IMR-90 (cell line): ENCODE measurements around the gene IDH3G. TPM values are rescaled to one million over a fixed set of nuclear protein-coding genes. Genes with fewer than 3 reads are reported as not detected.

Source experiments
- ATAC-seq: fragments of 200-7000 bp; cut with Tn5 transposase; 2 replicates; pipeline ENCODE4 v1.9.1; 2020; ENCODE audit warnings: low read depth, mild to moderate bottlenecking, moderate library complexity
- BruUV-seq: library from RNA; stranded (reverse); fragments of 400-500 nt; replicated peaks from 2 replicates; lab custom pipeline; 2021; lab: Mats Ljungman, UMichigan
- CTCF ChIA-PET: fragments of 300-600 bp; formaldehyde crosslinking; extraction: SDS; loops from one replicate; lab custom pipeline; 2021; ENCODE audit warnings: antibody characterized with exemption; lab: Yijun Ruan, JAX
- POLR2A ChIA-PET: fragments of 300-600 bp; sonication (Branson Sonifier 250); formaldehyde crosslinking; loops from one replicate; lab custom pipeline; 2022; ENCODE audit warnings: antibody characterized with exemption; ENCODE audit not compliant: unreplicated experiment; lab: Charles Lee
- DNase-seq: peaks from one replicate; pipeline ENCODE4 v3.0.0; 2013
- H2AFZ ChIP-seq: replicated peaks from 2 replicates; pipeline ENCODE3; 2013; ENCODE audit warnings: low read length, mild to moderate bottlenecking; ENCODE audit not compliant: poor library complexity
- H2AK5ac ChIP-seq: 2 replicates; pipeline ENCODE4 v1.6.1; 2013; ENCODE audit warnings: low read depth, low read length, inconsistent platforms
- H2AK9ac ChIP-seq: replicated peaks from 2 replicates; pipeline ENCODE3; 2013; ENCODE audit warnings: mild to moderate bottlenecking, low read depth, low read length, moderate library complexity; ENCODE audit not compliant: poor library complexity
- H2BK120ac ChIP-seq: 2 replicates; pipeline ENCODE4 v1.6.1; 2013; ENCODE audit warnings: low read depth, low read length, inconsistent platforms
- H2BK15ac ChIP-seq: 3 replicates; pipeline ENCODE4 v1.6.1; 2013; ENCODE audit warnings: low read depth, low read length, inconsistent platforms
- H2BK20ac ChIP-seq: 2 replicates; pipeline ENCODE4 v1.6.1; 2013; ENCODE audit warnings: low read depth, mild to moderate bottlenecking, inconsistent platforms, low read length, moderate library complexity
- H2BK5ac ChIP-seq: 2 replicates; pipeline ENCODE4 v1.6.1; 2013; ENCODE audit warnings: mild to moderate bottlenecking, low read depth, low read length, inconsistent platforms; ENCODE audit not compliant: poor library complexity, severe bottlenecking
- H3K14ac ChIP-seq: replicated peaks from 2 replicates; pipeline ENCODE4 v1.6.1; 2013; ENCODE audit warnings: low read depth, low read length, inconsistent platforms
- H3K18ac ChIP-seq: 2 replicates; pipeline ENCODE4 v1.6.1; 2013; ENCODE audit warnings: low read depth, low read length, control low read depth
- H3K23ac ChIP-seq: 2 replicates; pipeline ENCODE4 v1.6.1; 2013; ENCODE audit warnings: low read depth, low read length, inconsistent platforms
- H3K27ac ChIP-seq: 2 replicates; pipeline ENCODE4 v1.5.1; 2013; ENCODE audit warnings: mild to moderate bottlenecking, control low read depth, low read length; ENCODE audit not compliant: insufficient read depth
- H3K27me3 ChIP-seq: 2 replicates; pipeline ENCODE4 v1.6.1; 2013; ENCODE audit warnings: low read length; ENCODE audit not compliant: control insufficient read depth, insufficient read depth
- H3K36me3 ChIP-seq: 2 replicates; pipeline ENCODE4 v1.6.1; 2013; ENCODE audit warnings: low read length, mixed read lengths; ENCODE audit not compliant: control insufficient read depth, insufficient read depth
- H3K4ac ChIP-seq: 2 replicates; pipeline ENCODE4 v1.6.1; 2013; ENCODE audit warnings: low read depth, low read length, inconsistent platforms
- H3K4me1 ChIP-seq: 2 replicates; pipeline ENCODE4 v1.6.1; 2013; ENCODE audit warnings: low read length, mixed read lengths; ENCODE audit not compliant: control insufficient read depth, insufficient read depth
- H3K4me2 ChIP-seq: 2 replicates; pipeline ENCODE4 v1.6.1; 2013; ENCODE audit warnings: low read depth, mild to moderate bottlenecking, control low read depth, low read length, moderate library complexity
- H3K4me3 ChIP-seq: 2 replicates; pipeline ENCODE4 v1.5.1; 2013; ENCODE audit warnings: low read depth, mild to moderate bottlenecking, control low read depth, low read length, moderate library complexity; ENCODE audit not compliant: insufficient read depth
- H3K56ac ChIP-seq: 2 replicates; pipeline ENCODE4 v1.6.1; 2013; ENCODE audit warnings: low read length, inconsistent platforms; ENCODE audit not compliant: insufficient read depth; ENCODE audit errors: extremely low read depth
- H3K79me1 ChIP-seq, 2 experiments: 2 replicates each; pipeline ENCODE4 v1.6.1; 2013; ENCODE audit warnings: low read length in 2 of 2, inconsistent platforms in 1 of 2, low read depth in 1 of 2
- H3K9ac ChIP-seq: 2 replicates; pipeline ENCODE4 v1.6.1; 2013; ENCODE audit warnings: low read depth, low read length, control low read depth
- H3K9me1 ChIP-seq: 2 replicates; pipeline ENCODE4 v1.6.1; 2013; ENCODE audit warnings: low read length, inconsistent platforms; ENCODE audit not compliant: insufficient read depth
- H3K9me3 ChIP-seq: 2 replicates; pipeline ENCODE4 v1.6.1; 2013; ENCODE audit warnings: low read length; ENCODE audit not compliant: control insufficient read depth, insufficient read depth
- H4K20me1 ChIP-seq: 2 replicates; pipeline ENCODE4 v1.6.1; 2013; ENCODE audit warnings: low read length, inconsistent platforms; ENCODE audit not compliant: insufficient read depth
- H4K5ac ChIP-seq: 2 replicates; pipeline ENCODE4 v1.6.1; 2013; ENCODE audit warnings: mild to moderate bottlenecking, low read depth, low read length, control low read depth
- H4K8ac ChIP-seq, 2 experiments: 2 replicates each; pipeline ENCODE4 v1.6.1; 2013; ENCODE audit warnings: low read depth in 2 of 2, low read length in 2 of 2, control low read depth in 1 of 2, inconsistent platforms in 1 of 2
- H4K91ac ChIP-seq: 2 replicates; pipeline ENCODE4 v1.6.1; 2013; ENCODE audit warnings: low read depth, low read length, inconsistent platforms; ENCODE audit not compliant: insufficient read depth
- CEBPB ChIP-seq: IDR thresholded peaks from 2 replicates; pipeline ENCODE4 v1.6.1; 2012; ENCODE audit warnings: low read depth, low read length, improper control_type of control experiment
- CHD1 ChIP-seq: IDR thresholded peaks from 2 replicates; pipeline ENCODE4 v1.6.1; 2012; ENCODE audit warnings: low read depth, low read length, improper control_type of control experiment
- MXI1 ChIP-seq: IDR thresholded peaks from 2 replicates; pipeline ENCODE4 v1.6.1; 2012; ENCODE audit warnings: low read depth, mild to moderate bottlenecking, low read length, moderate library complexity, borderline replicate concordance
- POLR2A ChIP-seq: IDR thresholded peaks from 2 replicates; pipeline ENCODE4 v1.6.1; 2012; ENCODE audit warnings: mild to moderate bottlenecking, low read depth, low read length
- RAD21 ChIP-seq: IDR thresholded peaks from 2 replicates; pipeline ENCODE4 v1.6.1; 2012; ENCODE audit warnings: low read length, improper control_type of control experiment
- RCOR1 ChIP-seq: IDR thresholded peaks from 2 replicates; pipeline ENCODE4 v1.6.1; 2012; ENCODE audit warnings: mild to moderate bottlenecking, low read length, improper control_type of control experiment; ENCODE audit not compliant: insufficient replicate concordance
- RFX5 ChIP-seq: IDR thresholded peaks from 2 replicates; pipeline ENCODE4 v1.8.0; 2012; ENCODE audit warnings: low read depth, mild to moderate bottlenecking, low read length, moderate library complexity
- WGBS, 2 experiments: methylation state at CpG; one replicate each; pipeline versions ENCODE4 v1.1.5 to v1.1.7; 2013; ENCODE audit warnings: missing lambda C conversion rate in 2 of 2; ENCODE audit not compliant: insufficient read length in 1 of 2; ENCODE audit errors: extremely low coverage in 2 of 2; 5-methylcytosine and 5-hydroxymethylcytosine counted together
- dilution Hi-C: fragments of 300-500 bp; cut with HindIII; formaldehyde crosslinking; loops from one replicate; pipeline ENCODE4 v1.14.3; 2018; ENCODE audit warnings: low sequenced_read_pairs; ENCODE audit not compliant: unreplicated experiment
- in situ Hi-C: fragments of 300-500 bp; cut with MboI; formaldehyde crosslinking; loops from 3 replicates; pipeline ENCODE4 v1.14.3; 2019; ENCODE audit warnings: low sequenced_read_pairs, inconsistent platforms, mixed read lengths
- intact Hi-C: fragments of 100-400 bp; cut with micrococcal nuclease; formaldehyde crosslinking; loops from 2 replicates; pipeline ENCODE4 v1.10.0; 2022
- polyA plus RNA-seq, 3 experiments: library from polyadenylated mRNA; depleted of rRNA; stranded (reverse); fragments of >200 nt; gene quantifications; 2 replicates each; pipeline ENCODE4 v1.2.3, GENCODE V29; 2012; ENCODE audit warnings: low replicate concordance in 1 of 3
- total RNA-seq: library from RNA; depleted of rRNA; stranded (reverse); fragments of >200 nt; gene quantifications from 2 replicates; pipeline ENCODE4 v1.2.3, GENCODE V29; 2012
- TF ChIP-seq, protein P1 (sequence below): conservative IDR thresholded peaks from 2 replicates; pipeline ENCODE4 v1.5.1; 2012; ENCODE audit warnings: mild to moderate bottlenecking, low read depth, low read length, improper control_type of control experiment

The IDH3G gene
- total and polyA plus RNA-seq, 2 of the 4 experiments (the other 2 are of a cell fraction): 79.4 to 85.7 TPM

DNA sequence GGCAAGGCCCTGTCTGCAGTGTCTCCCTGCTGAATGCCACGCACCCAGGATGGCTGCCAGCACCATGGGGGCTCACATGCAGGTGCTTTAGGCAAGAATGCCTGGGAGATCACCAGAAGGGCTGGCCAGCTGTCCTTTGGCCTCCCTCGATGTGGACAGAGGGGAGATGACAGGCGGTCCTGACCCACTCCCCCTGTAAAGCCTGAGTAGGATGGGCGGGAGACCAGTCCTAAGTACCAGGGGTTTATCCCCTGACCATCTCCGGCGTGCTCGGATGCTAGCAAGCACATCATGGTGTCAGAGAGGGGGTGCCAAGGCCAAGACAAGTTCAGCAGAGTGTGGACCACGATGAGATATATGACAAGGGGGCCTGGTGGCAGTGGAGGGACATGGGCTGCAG is 30.9 kb upstream of the IDH3G start:
- H3K9me3 ChIP-seq: peaks cover 11% of the 10 kb centered on the region; the same call in 1 of the 2 replicates
- H3K4me2 ChIP-seq: no peak overlapping the region
- peaks cover 43% of the 10 kb centered on the region for H3K27me3 ChIP-seq
- no peak overlapping the region for H2BK120ac ChIP-seq
- H4K5ac ChIP-seq: no peak overlapping the region
- no peak overlapping the region for H4K91ac ChIP-seq
- H2BK20ac ChIP-seq: no peak overlapping the region
- in situ Hi-C loops (no loop called here), intact Hi-C loops (no loop called here), dilution Hi-C loops (no loop called here)
- no peaks in the 10 kb centered on the region for H3K36me3 ChIP-seq
- no peaks in the 10 kb centered on the region for H3K4me1 ChIP-seq
- no peak overlapping the region for H3K27ac ChIP-seq
- DNase-seq (no peak), ATAC-seq (no peak)
- H3K4me3 ChIP-seq: no peak overlapping the region
- no peak overlapping the region for H3K9ac ChIP-seq
- POLR2A ChIA-PET: no interaction called here
- H3K56ac ChIP-seq: no peak overlapping the region
- no peak overlapping the region for H3K4ac ChIP-seq
- H3K79me1 ChIP-seq: no peaks in the 10 kb centered on the region
- CTCF ChIA-PET: no interaction called here
- no peaks in the 10 kb centered on the region; the same call in 1 of the 2 replicates for H4K20me1 ChIP-seq
- no TSS peak for BruUV-seq
- H2AK9ac ChIP-seq: no peak overlapping the region
- no peak overlapping the region for H4K8ac ChIP-seq
- no peak overlapping the region for H3K23ac ChIP-seq
- no peak overlapping the region for H2BK5ac ChIP-seq
- WGBS, 2 experiments: no CpG with 5 or more reads among the region's 8 CpGs
- H3K14ac ChIP-seq: no peak overlapping the region
- TF ChIP-seq RFX5 (no peak), RCOR1 (no peak), POLR2A (no peak), MXI1 (no peak), CEBPB (no peak), RAD21 (no peak), CHD1 (no peak)
- TF ChIP-seq, protein P1, sequence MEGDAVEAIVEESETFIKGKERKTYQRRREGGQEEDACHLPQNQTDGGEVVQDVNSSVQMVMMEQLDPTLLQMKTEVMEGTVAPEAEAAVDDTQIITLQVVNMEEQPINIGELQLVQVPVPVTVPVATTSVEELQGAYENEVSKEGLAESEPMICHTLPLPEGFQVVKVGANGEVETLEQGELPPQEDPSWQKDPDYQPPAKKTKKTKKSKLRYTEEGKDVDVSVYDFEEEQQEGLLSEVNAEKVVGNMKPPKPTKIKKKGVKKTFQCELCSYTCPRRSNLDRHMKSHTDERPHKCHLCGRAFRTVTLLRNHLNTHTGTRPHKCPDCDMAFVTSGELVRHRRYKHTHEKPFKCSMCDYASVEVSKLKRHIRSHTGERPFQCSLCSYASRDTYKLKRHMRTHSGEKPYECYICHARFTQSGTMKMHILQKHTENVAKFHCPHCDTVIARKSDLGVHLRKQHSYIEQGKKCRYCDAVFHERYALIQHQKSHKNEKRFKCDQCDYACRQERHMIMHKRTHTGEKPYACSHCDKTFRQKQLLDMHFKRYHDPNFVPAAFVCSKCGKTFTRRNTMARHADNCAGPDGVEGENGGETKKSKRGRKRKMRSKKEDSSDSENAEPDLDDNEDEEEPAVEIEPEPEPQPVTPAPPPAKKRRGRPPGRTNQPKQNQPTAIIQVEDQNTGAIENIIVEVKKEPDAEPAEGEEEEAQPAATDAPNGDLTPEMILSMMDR: no peak
- no peak overlapping the region for H2AK5ac ChIP-seq
- no peaks in the 10 kb centered on the region for H3K9me1 ChIP-seq
- no peak overlapping the region for H3K18ac ChIP-seq
- no peak overlapping the region for H2BK15ac ChIP-seq
- no peak overlapping the region for H2AFZ ChIP-seq
